HepG2 (cell line): ENCODE data around the gene OTUB2. TPM values are rescaled to one million over a fixed set of nuclear protein-coding genes. Genes with fewer than 3 reads are reported as not detected.
A peak's percentile ranks its signal among the peaks of the same experiment; 100 is the strongest.

ENCODE experiments used
- ATAC-seq: fragments of 200-7000 bp; cut with Tn5 transposase; 3 replicates; pipeline ENCODE4 v1.9.1; 2020; ENCODE audit warnings: mild to moderate bottlenecking, moderate library complexity
- BruUV-seq: library from RNA; stranded (reverse); fragments of 400-500 nt; replicated peaks from 2 replicates; lab custom pipeline; 2021; lab: Mats Ljungman, UMichigan
- CTCF ChIA-PET: fragments of 300-600 bp; formaldehyde crosslinking; extraction: SDS; loops from one replicate; lab custom pipeline; 2021; ENCODE audit warnings: low total read pairs, inconsistent platforms, low intra/inter-chr PET ratio; lab: Yijun Ruan, JAX
- POLR2A ChIA-PET: fragments of 350-600 bp; sonication (Branson Sonifier 250); formaldehyde crosslinking; loops from one replicate; lab custom pipeline; 2020; ENCODE audit warnings: antibody characterized with exemption, inconsistent platforms; lab: Yijun Ruan, JAX
- DNase-seq: peaks from one replicate; pipeline ENCODE4 v3.0.0-alpha.2; 2015; ENCODE audit warnings: low spot score
- FAIRE-seq: peaks from 3 replicates; lab custom pipeline; 2011; peaks lifted over from hg19 to GRCh38; lab: Jason Lieb, UNC
- H2AFZ ChIP-seq: one replicate; pipeline ENCODE4 v1.6.1; 2011; ENCODE audit warnings: low read length, inconsistent platforms
- H3K27ac ChIP-seq: fragments of 300-600 bp; 3 replicates; pipeline ENCODE4 v1.8.0; 2011; ENCODE audit warnings: mixed run types, mild to moderate bottlenecking, mixed read lengths, low read length, inconsistent platforms; ENCODE audit not compliant: insufficient read depth; ENCODE audit errors: extremely low read length
- H3K27me3 ChIP-seq, 2 experiments: fragments of 200-600 bp in 1 of 2; 2 replicates in 1 of 2; 3 replicates in 1 of 2; pipeline versions ENCODE4 v1.6.0 to v1.8.0; 2011; ENCODE audit warnings: low read length in 2 of 2, mild to moderate bottlenecking in 2 of 2, moderate library complexity in 2 of 2, inconsistent platforms in 1 of 2; ENCODE audit not compliant: insufficient read depth in 2 of 2, control insufficient read depth in 1 of 2
- H3K36me3 ChIP-seq, 2 experiments: fragments of 200-600 bp in 1 of 2; replicated peaks in 1 of 2; 2 replicates in 1 of 2; 3 replicates in 1 of 2; pipeline versions ENCODE4 v1.5.1 to v1.8.0; 2011; ENCODE audit warnings: low read length in 2 of 2, inconsistent platforms in 1 of 2; ENCODE audit not compliant: insufficient read depth in 2 of 2, control insufficient read depth in 1 of 2
- H3K4me1 ChIP-seq: 2 replicates; pipeline ENCODE4 v1.5.1; 2012; ENCODE audit warnings: low read length, inconsistent platforms; ENCODE audit not compliant: insufficient read depth
- H3K4me2 ChIP-seq: 2 replicates; pipeline ENCODE4 v1.6.0; 2011; ENCODE audit warnings: low read depth, low read length, inconsistent platforms
- H3K4me3 ChIP-seq, 3 experiments: fragments of 200-600 bp in 1 of 3; sonication (generic), shearing (Covaris generic) in 1 of 3; replicated peaks in 1 of 3; 2 replicates each; pipeline ENCODE4 v1.5.1; 2011 to 2016; ENCODE audit warnings: low read length in 3 of 3, inconsistent platforms in 2 of 3, low read depth in 2 of 3, mild to moderate bottlenecking in 2 of 3, control low read depth in 1 of 3, mixed read lengths in 1 of 3; ENCODE audit not compliant: insufficient read depth in 1 of 3
- H3K79me2 ChIP-seq: one replicate; pipeline ENCODE4 v1.6.1; 2011; ENCODE audit warnings: low read length, inconsistent platforms; ENCODE audit not compliant: insufficient read depth
- H3K9ac ChIP-seq: 2 replicates; pipeline ENCODE4 v1.6.0; 2011; ENCODE audit warnings: mild to moderate bottlenecking, low read depth, low read length, inconsistent platforms; ENCODE audit not compliant: insufficient read depth
- H3K9me3 ChIP-seq: 2 replicates; pipeline ENCODE4 v1.5.1; 2012; ENCODE audit warnings: mild to moderate bottlenecking, low read length
- H4K20me1 ChIP-seq: 2 replicates; pipeline ENCODE4 v1.6.0; 2011; ENCODE audit warnings: inconsistent platforms, mild to moderate bottlenecking, low read length, moderate library complexity; ENCODE audit not compliant: insufficient read depth
- GLI4 ChIP-seq: sonication (generic); formaldehyde crosslinking; IDR thresholded peaks from 2 replicates; pipeline ENCODE4 v1.5.1; 2020; ENCODE audit warnings: missing genetic modification reagents, mild to moderate bottlenecking, moderate library complexity, borderline replicate concordance
- HMG20A ChIP-seq: IDR thresholded peaks from 2 replicates; pipeline ENCODE4 v1.6.1; 2016; ENCODE audit warnings: borderline replicate concordance
- HNF1B ChIP-seq: sonication (generic); formaldehyde crosslinking; IDR thresholded peaks from 2 replicates; pipeline ENCODE4 v1.5.1; 2020; ENCODE audit warnings: mild to moderate bottlenecking, moderate library complexity, missing genetic modification reagents
- JUND ChIP-seq: sonication (generic); formaldehyde crosslinking; IDR thresholded peaks from 2 replicates; pipeline ENCODE4 v1.8.0; 2022; ENCODE audit warnings: mild to moderate bottlenecking, missing genetic modification reagents
- PAWR ChIP-seq: sonication (generic); formaldehyde crosslinking; IDR thresholded peaks from 2 replicates; pipeline ENCODE4 v1.4.0; 2020; ENCODE audit warnings: missing genetic modification reagents, mild to moderate bottlenecking, borderline replicate concordance
- POLR2AphosphoS5 ChIP-seq: IDR thresholded peaks from 2 replicates; pipeline ENCODE4 v1.6.1; 2012; ENCODE audit warnings: low read depth, low read length
- RCOR2 ChIP-seq: IDR thresholded peaks from 2 replicates; pipeline ENCODE4 v1.6.1; 2016; ENCODE audit warnings: missing biosample characterization, missing genetic modification reagents
- RFXAP ChIP-seq: sonication (generic); formaldehyde crosslinking; IDR thresholded peaks from 2 replicates; pipeline ENCODE4 v1.4.0; 2020; ENCODE audit warnings: missing genetic modification reagents, borderline replicate concordance
- SALL2 ChIP-seq: sonication (generic); formaldehyde crosslinking; IDR thresholded peaks from 2 replicates; pipeline ENCODE4 v1.8.1; 2023; ENCODE audit warnings: mild to moderate bottlenecking, missing genetic modification reagents, inconsistent platforms
- SPEN ChIP-seq: sonication (generic); formaldehyde crosslinking; IDR thresholded peaks from 2 replicates; pipeline ENCODE4 v1.5.1; 2020; ENCODE audit warnings: low read depth, mild to moderate bottlenecking, missing genetic modification reagents
- STAT5B ChIP-seq: sonication (generic); formaldehyde crosslinking; IDR thresholded peaks from 2 replicates; pipeline ENCODE4 v1.4.0; 2020; ENCODE audit warnings: missing genetic modification reagents
- TCF7L2 ChIP-seq: IDR thresholded peaks from 2 replicates; pipeline ENCODE4 v1.6.1; 2011; ENCODE audit warnings: mild to moderate bottlenecking, low read depth, low read length, moderate library complexity
- YEATS4 ChIP-seq: sonication (generic); formaldehyde crosslinking; IDR thresholded peaks from 2 replicates; pipeline ENCODE4 v1.4.0; 2020; ENCODE audit warnings: missing genetic modification reagents, borderline replicate concordance
- ZBTB38 ChIP-seq: sonication (generic); formaldehyde crosslinking; IDR thresholded peaks from 2 replicates; pipeline ENCODE4 v1.5.1; 2020; ENCODE audit warnings: mild to moderate bottlenecking, missing genetic modification reagents
- ZFAT ChIP-seq: sonication (generic); formaldehyde crosslinking; conservative IDR thresholded peaks from 2 replicates; pipeline ENCODE4 v1.8.1; 2023; ENCODE audit warnings: missing genetic modification reagents, inconsistent platforms
- ZFP1 ChIP-seq: IDR thresholded peaks from 2 replicates; pipeline ENCODE4 v1.6.1; 2016
- ZFP36L2 ChIP-seq: sonication (generic); formaldehyde crosslinking; IDR thresholded peaks from 2 replicates; pipeline ENCODE4 v1.4.0; 2020; ENCODE audit warnings: missing genetic modification reagents
- ZFP41 ChIP-seq: sonication (generic); formaldehyde crosslinking; IDR thresholded peaks from 2 replicates; pipeline ENCODE4 v1.4.0; 2020; ENCODE audit warnings: mild to moderate bottlenecking, missing genetic modification reagents, borderline replicate concordance
- ZFP91 ChIP-seq: sonication (generic); formaldehyde crosslinking; IDR thresholded peaks from 2 replicates; pipeline ENCODE4 v1.9.0; 2022; ENCODE audit warnings: missing genetic modification reagents, mild to moderate bottlenecking, borderline replicate concordance
- ZNF543 ChIP-seq: sonication (generic); formaldehyde crosslinking; IDR thresholded peaks from 2 replicates; pipeline ENCODE4 v1.4.0; 2020; ENCODE audit warnings: mild to moderate bottlenecking, missing genetic modification reagents
- ZNF629 ChIP-seq: sonication (generic); formaldehyde crosslinking; conservative IDR thresholded peaks from 2 replicates; pipeline ENCODE4 v1.5.0; 2020; ENCODE audit warnings: missing genetic modification reagents
- ZSCAN20 ChIP-seq: sonication (generic); formaldehyde crosslinking; IDR thresholded peaks from 2 replicates; pipeline ENCODE4 v1.4.0; 2020; ENCODE audit warnings: missing genetic modification reagents, mild to moderate bottlenecking, borderline replicate concordance
- WGBS: methylation state at CpG from one replicate; pipeline ENCODE4 v1.1.6; 2017; ENCODE audit warnings: low lambda C conversion rate; 5-methylcytosine and 5-hydroxymethylcytosine counted together
- in situ Hi-C: cut with HindIII; loops from 2 replicates; pipeline ENCODE4 v1.10.0; 2017; ENCODE audit warnings: low pct_unique_long_range_greater_than_20kb; ENCODE audit not compliant: extremely low pct_ligation_motif_present
- intact Hi-C: fragments of 100-400 bp; cut with micrococcal nuclease; formaldehyde crosslinking; loops from one replicate; pipeline ENCODE4 v1.10.0; 2022; ENCODE audit not compliant: unreplicated experiment
- polyA plus RNA-seq, 8 experiments: library from polyadenylated mRNA; depleted of rRNA in 3 of 8; stranded (reverse) in 7 of 8; unstranded in 1 of 8; fragments of >200 nt; fragmentation: Illumina TruSeq in 4 of 8; extraction: Trizol in 4 of 8; gene quantifications; 2 replicates each; pipeline versions ENCODE4 v1.2.1 to v1.2.3, GENCODE V29; 2011 to 2016; ENCODE audit warnings: low read depth in 4 of 8, missing spikeins in 1 of 8, mixed read lengths in 1 of 8; ENCODE audit not compliant: insufficient read depth in 1 of 8
- total RNA-seq, 5 experiments: library from RNA; depleted of rRNA; stranded (reverse); fragments of >200 nt; fragmentation: Illumina TruSeq; extraction: Trizol; gene quantifications; 2 replicates each; pipeline ENCODE4 v1.2.3, GENCODE V29; 2016; ENCODE audit warnings: low read depth in 1 of 5
- TF ChIP-seq, protein P1 (sequence below): sonication (generic); formaldehyde crosslinking; IDR thresholded peaks from 2 replicates; pipeline ENCODE4 v1.5.1; 2020; ENCODE audit warnings: missing genetic modification reagents, mild to moderate bottlenecking, borderline replicate concordance

OTUB2 gene
- total and polyA plus RNA-seq, 2 of the 13 experiments (the other 11 are each of a cell fraction or from before 2014, with no cell fraction given): 2.2 to 2.4 TPM

- intact Hi-C loops (loop anchor here (1.0 kb wide), 1 partner anchor 16 kb away; no protein-coding TSS in a partner anchor), in situ Hi-C loops (no loop called here)
- peaks cover 64% of the 10 kb centered on the region for H3K4me1 ChIP-seq
- no peaks in the 10 kb centered on the region for H3K79me2 ChIP-seq
- ATAC-seq (peak; percentile 75), FAIRE-seq (peak; percentile 70), DNase-seq (peak; percentile 77)
- ChIA-PET CTCF (interaction anchor here (0.6 to 1.6 kb wide), 3 partner anchors 17 to 152 kb away, joined by 3 to 12 read pairs (median 3); no protein-coding TSS in a partner anchor), POLR2A (interaction anchor here (0.7 to 0.9 kb wide), 3 partner anchors 13 to 43 kb away, joined by 3 read pairs; no protein-coding TSS in a partner anchor)
- 7% methylated on average over 7 of the region's 7 CpGs for WGBS
- no peak overlapping the region for H3K27ac ChIP-seq
- H4K20me1 ChIP-seq: no peaks in the 10 kb centered on the region
- no TSS peak for BruUV-seq
- peak overlapping the region; percentile 66 for H3K4me2 ChIP-seq
- no peak overlapping the region for H3K9ac ChIP-seq
- peak overlapping the region in 1 of 3 experiments; percentile 31; a peak in 1 of 6 replicates for H3K4me3 ChIP-seq
- peaks cover 0 to 16% of the 10 kb centered on the region in 2 experiments; a peak in 2 of 5 replicates for H3K27me3 ChIP-seq
- H3K9me3 ChIP-seq: no peaks in the 10 kb centered on the region
- no peak overlapping the region for H2AFZ ChIP-seq
- H3K36me3 ChIP-seq: no peaks in the 10 kb centered on the region
- no peak for TF ChIP-seq PAWR (CRISPR knock-in tag)
- TF ChIP-seq, protein P1, sequence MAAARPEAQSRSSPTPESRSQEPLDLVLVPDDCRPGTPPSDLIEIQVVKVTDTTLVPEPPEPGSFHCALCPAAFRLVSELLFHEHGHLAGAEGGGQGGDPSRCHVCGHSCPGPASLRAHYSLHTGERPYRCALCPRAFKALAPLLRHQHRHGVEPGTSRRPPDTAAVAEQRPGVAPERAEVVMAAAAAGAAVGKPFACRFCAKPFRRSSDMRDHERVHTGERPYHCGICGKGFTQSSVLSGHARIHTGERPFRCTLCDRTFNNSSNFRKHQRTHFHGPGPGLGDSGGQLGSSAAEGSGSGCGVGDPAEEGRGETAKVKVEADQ (CRISPR knock-in tag): 0 out of 2 replicates have a peak, but pooled peaks have one; percentile 59
- TF ChIP-seq ZFP91: peak; percentile 46; the same call in 1 of the 2 replicates
- no peak for TF ChIP-seq ZFP41 (CRISPR knock-in tag)
- no peak for TF ChIP-seq ZFAT (CRISPR knock-in tag)
- no peak for TF ChIP-seq STAT5B
- TF ChIP-seq ZBTB38 (CRISPR knock-in tag): peak; percentile 20; the same call in 1 of the 2 replicates
- no peak for TF ChIP-seq ZFP36L2 (CRISPR knock-in tag)
- TF ChIP-seq GLI4 (CRISPR knock-in tag): 0 out of 2 replicates have a peak, but pooled peaks have one; percentile 73
- no peak for TF ChIP-seq POLR2AphosphoS5
- TF ChIP-seq RCOR2 (CRISPR knock-in tag): no peak
- TF ChIP-seq HNF1B (CRISPR knock-in tag): 0 out of 2 replicates have a peak, but pooled peaks have one; percentile 62
- no peak for TF ChIP-seq ZFP1 (CRISPR knock-in tag)
- no peak for TF ChIP-seq ZNF629 (CRISPR knock-in tag)
- peak; percentile 78 for TF ChIP-seq JUND
- TF ChIP-seq SPEN (CRISPR knock-in tag): no peak
- no peak for TF ChIP-seq SALL2
- no peak for TF ChIP-seq YEATS4 (CRISPR knock-in tag)
- no peak for TF ChIP-seq ZNF543
- TF ChIP-seq HMG20A (CRISPR knock-in tag): peak; percentile 26; the same call in 1 of the 2 replicates
- no peak for TF ChIP-seq RFXAP (CRISPR knock-in tag)
- TF ChIP-seq TCF7L2: no peak
- no peak for TF ChIP-seq ZSCAN20 (CRISPR knock-in tag)
Measured at GRCh38 chr14:93984987-93985410, 41.1 kb upstream of the OTUB2 start.
